Measurements from ENCODE around the gene DENND4A. TPM values are rescaled to one million over a fixed set of nuclear protein-coding genes. Genes with fewer than 3 reads are reported as not detected.

DENND4A gene
- total and polyA plus RNA-seq, 9 of the 15 experiments (the other 6 are each of a cell fraction or from before 2014, with no cell fraction given), result 6.8 to 32.3 (median 19.9) TPM

- Histone ChIP-seq H3K9me3 (replicated peaks; ENCODE audit: control insufficient read depth, insufficient read depth, low read depth, low read length) (no peaks in the 10 kb centered on the region), H3K79me2 (ENCODE audit: control insufficient read depth, insufficient read depth, low read length) (peaks cover 51% of the 10 kb centered on the region), H3K36me3 (ENCODE audit: control insufficient read depth, insufficient read depth, low read length) (no peaks in the 10 kb centered on the region; the same call in 2 of the 3 replicates), H3K27me3 (ENCODE audit: control insufficient read depth in 2 of 2, insufficient read depth in 2 of 2, low read length in 2 of 2) (no peaks in the 10 kb centered on the region), H4K20me1 (replicated peaks; ENCODE audit: control insufficient read depth, insufficient read depth, low read length) (no peaks in the 10 kb centered on the region), H3K4me2 (ENCODE audit: insufficient read depth, low read length) (no peak overlapping the region), H3K4me3 (no peak overlapping the region), H3K27ac (ENCODE audit: extremely low read depth, low read depth, low read length) (no peak overlapping the region), H3K9me1 (ENCODE audit: control insufficient read depth, insufficient read depth, low read length) (no peaks in the 10 kb centered on the region), H2AFZ (ENCODE audit: low read depth, low read length) (no peak overlapping the region), H3K4me1 (replicated peaks in 1 of 2; ENCODE audit: control insufficient read depth in 2 of 2, insufficient read depth in 2 of 2, low read length in 2 of 2) (peaks cover 10 to 12% of the 10 kb centered on the region in 2 experiments; a peak in 4 of 5 replicates), H3K9ac (ENCODE audit: insufficient read depth in 1 of 2, low read depth in 2 of 2, low read length in 2 of 2) (no peak overlapping the region)
- CTCF ChIA-PET (ENCODE audit: low intra/inter-chr PET ratio), result no interaction called here
- in situ Hi-C loops (cut with MboI) (no loop called here), intact Hi-C loops (cut with micrococcal nuclease) (no loop called here)
- POLR2A ChIA-PET, result interaction anchor here (0.6 to 3.1 kb wide), 2 partner anchors 11 to 17 kb away, joined by 3 to 14 read pairs; partner anchors contain the start of gene DENND4A
- no TSS peak for BruUV-seq (replicated peaks)
- 24% methylated on average over 3 of the region's 3 CpGs for WGBS (ENCODE audit: insufficient coverage, low coverage, missing lambda C conversion rate)
- DNase-seq (ENCODE audit: extremely low read depth in 1 of 4, low spot score in 3 of 4), result no peak
- TF ChIP-seq NFIC (IDR thresholded peaks at IDR 0.05) (peak; percentile 11; the same call in 1 of the 2 replicates), RFX5 (IDR thresholded peaks at IDR 0.05; ENCODE audit: low read depth, low read length) (no peak)
- TF ChIP-seq, protein P1, sequence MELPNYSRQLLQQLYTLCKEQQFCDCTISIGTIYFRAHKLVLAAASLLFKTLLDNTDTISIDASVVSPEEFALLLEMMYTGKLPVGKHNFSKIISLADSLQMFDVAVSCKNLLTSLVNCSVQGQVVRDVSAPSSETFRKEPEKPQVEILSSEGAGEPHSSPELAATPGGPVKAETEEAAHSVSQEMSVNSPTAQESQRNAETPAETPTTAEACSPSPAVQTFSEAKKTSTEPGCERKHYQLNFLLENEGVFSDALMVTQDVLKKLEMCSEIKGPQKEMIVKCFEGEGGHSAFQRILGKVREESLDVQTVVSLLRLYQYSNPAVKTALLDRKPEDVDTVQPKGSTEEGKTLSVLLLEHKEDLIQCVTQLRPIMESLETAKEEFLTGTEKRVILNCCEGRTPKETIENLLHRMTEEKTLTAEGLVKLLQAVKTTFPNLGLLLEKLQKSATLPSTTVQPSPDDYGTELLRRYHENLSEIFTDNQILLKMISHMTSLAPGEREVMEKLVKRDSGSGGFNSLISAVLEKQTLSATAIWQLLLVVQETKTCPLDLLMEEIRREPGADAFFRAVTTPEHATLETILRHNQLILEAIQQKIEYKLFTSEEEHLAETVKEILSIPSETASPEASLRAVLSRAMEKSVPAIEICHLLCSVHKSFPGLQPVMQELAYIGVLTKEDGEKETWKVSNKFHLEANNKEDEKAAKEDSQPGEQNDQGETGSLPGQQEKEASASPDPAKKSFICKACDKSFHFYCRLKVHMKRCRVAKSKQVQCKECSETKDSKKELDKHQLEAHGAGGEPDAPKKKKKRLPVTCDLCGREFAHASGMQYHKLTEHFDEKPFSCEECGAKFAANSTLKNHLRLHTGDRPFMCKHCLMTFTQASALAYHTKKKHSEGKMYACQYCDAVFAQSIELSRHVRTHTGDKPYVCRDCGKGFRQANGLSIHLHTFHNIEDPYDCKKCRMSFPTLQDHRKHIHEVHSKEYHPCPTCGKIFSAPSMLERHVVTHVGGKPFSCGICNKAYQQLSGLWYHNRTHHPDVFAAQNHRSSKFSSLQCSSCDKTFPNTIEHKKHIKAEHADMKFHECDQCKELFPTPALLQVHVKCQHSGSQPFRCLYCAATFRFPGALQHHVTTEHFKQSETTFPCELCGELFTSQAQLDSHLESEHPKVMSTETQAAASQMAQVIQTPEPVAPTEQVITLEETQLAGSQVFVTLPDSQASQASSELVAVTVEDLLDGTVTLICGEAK (IDR thresholded peaks at IDR 0.05), result peak; percentile 51; the same call in 1 of the 2 replicates
- TF ChIP-seq, protein P1 (CRISPR knock-in tag; IDR thresholded peaks at IDR 0.05), result no peak
- FAIRE-seq, result no peak
- ATAC-seq, result no peak
Observed at GRCh38 chr15:65773386-65774111, 18.5 kb downstream of the DENND4A start.
